HepG2 (cell line): ENCODE results near the gene ZNF687. TPM values are rescaled to one million over a fixed set of nuclear protein-coding genes. Genes with fewer than 3 reads are reported as not detected.
A peak's percentile ranks its signal among the peaks of the same experiment; 100 is the strongest.

ENCODE experiments used
- CCDC6 ChIP-seq: sonication (generic); formaldehyde crosslinking; IDR thresholded peaks from 2 replicates; pipeline ENCODE4 v1.8.1; 2022; ENCODE audit warnings: mild to moderate bottlenecking, missing genetic modification reagents, moderate library complexity
- FOXC1 ChIP-seq: sonication (generic); formaldehyde crosslinking; IDR thresholded peaks from 2 replicates; pipeline ENCODE4 v1.8.0; 2022; ENCODE audit warnings: mild to moderate bottlenecking, missing genetic modification reagents, borderline replicate concordance
- FOXK1 ChIP-seq: sonication (generic); formaldehyde crosslinking; IDR thresholded peaks from 2 replicates; pipeline ENCODE4 v1.4.0; 2020; ENCODE audit warnings: low read depth, missing genetic modification reagents, borderline replicate concordance
- KAT7 ChIP-seq: IDR thresholded peaks from 2 replicates; pipeline ENCODE4 v1.6.1; 2018; ENCODE audit warnings: borderline replicate concordance, missing compliant biosample characterization
- MED8 ChIP-seq: sonication (generic); formaldehyde crosslinking; IDR thresholded peaks from 2 replicates; pipeline ENCODE4 v1.8.1; 2023; ENCODE audit warnings: mild to moderate bottlenecking, missing genetic modification reagents; ENCODE audit not compliant: insufficient replicate concordance
- NFYC ChIP-seq: IDR thresholded peaks from 2 replicates; pipeline ENCODE4 v1.6.1; 2016; ENCODE audit warnings: missing genetic modification reagents, missing compliant biosample characterization
- PRMT3 ChIP-seq: sonication (generic); formaldehyde crosslinking; IDR thresholded peaks from 2 replicates; pipeline ENCODE4 v1.8.1; 2022; ENCODE audit warnings: low read depth, mild to moderate bottlenecking, moderate library complexity, missing genetic modification reagents, borderline replicate concordance
- RFX3 ChIP-seq: IDR thresholded peaks from 2 replicates; pipeline ENCODE4 v1.6.1; 2016; ENCODE audit warnings: missing biosample characterization, missing genetic modification reagents
- SP4 ChIP-seq: sonication (generic); formaldehyde crosslinking; IDR thresholded peaks from 2 replicates; pipeline ENCODE4 v1.8.1; 2023; ENCODE audit warnings: mild to moderate bottlenecking, missing genetic modification reagents
- SP5 ChIP-seq: IDR thresholded peaks from 2 replicates; pipeline ENCODE4 v1.6.1; 2016; ENCODE audit warnings: low read depth, borderline replicate concordance
- SPEN ChIP-seq: sonication (generic); formaldehyde crosslinking; IDR thresholded peaks from 2 replicates; pipeline ENCODE4 v1.5.1; 2020; ENCODE audit warnings: low read depth, mild to moderate bottlenecking, missing genetic modification reagents
- SRF ChIP-seq: IDR thresholded peaks from 2 replicates; pipeline ENCODE4 v1.6.1; 2011; ENCODE audit warnings: mild to moderate bottlenecking, low read depth, low read length, moderate library complexity
- TMF1 ChIP-seq: sonication (generic); formaldehyde crosslinking; IDR thresholded peaks from 2 replicates; pipeline ENCODE4 v1.8.1; 2022; ENCODE audit warnings: low read depth, missing genetic modification reagents
- ZKSCAN1 ChIP-seq: fragments of 150-350 bp; IDR thresholded peaks from 2 replicates; pipeline ENCODE4 v1.6.1; 2014; ENCODE audit warnings: low read length
- ZMYM4 ChIP-seq: sonication (generic); formaldehyde crosslinking; IDR thresholded peaks from 2 replicates; pipeline ENCODE4 v1.8.1; 2023; ENCODE audit warnings: mild to moderate bottlenecking, missing genetic modification reagents
- ZNF30 ChIP-seq: sonication (generic); formaldehyde crosslinking; IDR thresholded peaks from 2 replicates; pipeline ENCODE4 v1.5.0; 2020; ENCODE audit warnings: mild to moderate bottlenecking, missing genetic modification reagents
- ZNF652 ChIP-seq: IDR thresholded peaks from 2 replicates; pipeline ENCODE4 v1.6.1; 2016; ENCODE audit warnings: low read depth, borderline replicate concordance
- ZSCAN21 ChIP-seq: sonication (generic); formaldehyde crosslinking; IDR thresholded peaks from 2 replicates; pipeline ENCODE4 v1.8.0; 2022; ENCODE audit warnings: mild to moderate bottlenecking, missing genetic modification reagents, moderate library complexity, borderline replicate concordance
- polyA plus RNA-seq, 8 experiments: library from polyadenylated mRNA; depleted of rRNA in 3 of 8; stranded (reverse) in 7 of 8; unstranded in 1 of 8; fragments of >200 nt; fragmentation: Illumina TruSeq in 4 of 8; extraction: Trizol in 4 of 8; gene quantifications; 2 replicates each; pipeline versions ENCODE4 v1.2.1 to v1.2.3, GENCODE V29; 2011 to 2016; ENCODE audit warnings: low read depth in 4 of 8, missing spikeins in 1 of 8, mixed read lengths in 1 of 8; ENCODE audit not compliant: insufficient read depth in 1 of 8
- total RNA-seq, 5 experiments: library from RNA; depleted of rRNA; stranded (reverse); fragments of >200 nt; fragmentation: Illumina TruSeq; extraction: Trizol; gene quantifications; 2 replicates each; pipeline ENCODE4 v1.2.3, GENCODE V29; 2016; ENCODE audit warnings: low read depth in 1 of 5
- TF ChIP-seq, protein P1 (sequence below): sonication (generic); formaldehyde crosslinking; IDR thresholded peaks from 2 replicates; pipeline ENCODE4 v1.4.0; 2020; ENCODE audit warnings: missing genetic modification reagents
- TF ChIP-seq, protein P2 (sequence below): sonication (generic); formaldehyde crosslinking; IDR thresholded peaks from 2 replicates; pipeline ENCODE4 v1.5.1; 2020; ENCODE audit warnings: missing genetic modification reagents, mild to moderate bottlenecking, borderline replicate concordance
- TF ChIP-seq, protein P3 (sequence below): IDR thresholded peaks from 2 replicates; pipeline ENCODE4 v1.6.1; 2018; ENCODE audit warnings: missing genetic modification reagents, mild to moderate bottlenecking, missing compliant biosample characterization

Gene ZNF687
- total and polyA plus RNA-seq, 2 of the 13 experiments (the other 11 are each of a cell fraction or from before 2014, with no cell fraction given) = 14.1 to 16.5 TPM

DNA sequence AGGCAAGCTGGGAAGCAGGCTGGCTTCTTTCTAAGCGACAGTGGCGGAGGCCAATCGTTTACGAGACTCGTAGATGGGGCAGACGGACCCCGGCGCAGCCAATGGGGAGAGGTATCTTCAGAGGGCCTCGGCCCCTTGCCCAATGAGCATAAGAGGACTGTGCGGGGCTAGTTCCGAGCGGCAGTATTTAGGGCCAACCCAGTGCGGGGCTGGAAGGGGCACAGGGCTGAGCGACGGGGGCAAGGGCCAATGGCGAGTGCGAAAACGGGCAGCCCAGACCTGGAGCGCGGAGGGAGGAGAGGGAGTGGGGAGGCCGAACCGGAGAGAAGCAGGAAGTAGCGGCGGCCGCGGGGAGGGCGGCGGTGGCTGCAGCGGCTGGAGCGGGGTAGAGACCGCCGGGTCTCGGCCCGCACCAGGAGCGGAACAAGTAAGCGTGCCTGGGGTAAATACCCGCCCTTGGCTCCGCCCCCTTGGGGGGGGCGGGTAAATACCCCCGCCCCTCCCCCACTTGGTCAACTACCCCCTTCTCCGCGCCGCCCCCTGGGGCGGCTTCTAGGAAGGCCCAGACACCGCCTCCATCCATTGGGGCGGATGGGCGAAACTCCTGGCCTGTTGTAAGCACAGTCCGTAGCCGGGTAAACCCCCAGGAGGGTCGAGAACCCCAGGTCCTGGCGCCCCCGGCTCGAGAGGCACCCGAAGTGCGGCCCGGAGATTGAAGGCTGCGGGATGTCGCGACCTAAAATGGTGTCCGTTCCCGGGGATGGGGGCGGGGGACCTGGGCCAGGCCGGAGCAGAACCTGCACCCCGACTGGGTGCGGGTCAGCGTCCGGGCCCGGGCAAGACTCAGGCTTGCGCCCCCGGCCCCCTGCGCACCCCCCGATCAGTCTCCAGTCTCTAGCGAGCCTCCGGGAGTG is at the start of gene ZNF687 (continued):
- TF ChIP-seq, protein P1, sequence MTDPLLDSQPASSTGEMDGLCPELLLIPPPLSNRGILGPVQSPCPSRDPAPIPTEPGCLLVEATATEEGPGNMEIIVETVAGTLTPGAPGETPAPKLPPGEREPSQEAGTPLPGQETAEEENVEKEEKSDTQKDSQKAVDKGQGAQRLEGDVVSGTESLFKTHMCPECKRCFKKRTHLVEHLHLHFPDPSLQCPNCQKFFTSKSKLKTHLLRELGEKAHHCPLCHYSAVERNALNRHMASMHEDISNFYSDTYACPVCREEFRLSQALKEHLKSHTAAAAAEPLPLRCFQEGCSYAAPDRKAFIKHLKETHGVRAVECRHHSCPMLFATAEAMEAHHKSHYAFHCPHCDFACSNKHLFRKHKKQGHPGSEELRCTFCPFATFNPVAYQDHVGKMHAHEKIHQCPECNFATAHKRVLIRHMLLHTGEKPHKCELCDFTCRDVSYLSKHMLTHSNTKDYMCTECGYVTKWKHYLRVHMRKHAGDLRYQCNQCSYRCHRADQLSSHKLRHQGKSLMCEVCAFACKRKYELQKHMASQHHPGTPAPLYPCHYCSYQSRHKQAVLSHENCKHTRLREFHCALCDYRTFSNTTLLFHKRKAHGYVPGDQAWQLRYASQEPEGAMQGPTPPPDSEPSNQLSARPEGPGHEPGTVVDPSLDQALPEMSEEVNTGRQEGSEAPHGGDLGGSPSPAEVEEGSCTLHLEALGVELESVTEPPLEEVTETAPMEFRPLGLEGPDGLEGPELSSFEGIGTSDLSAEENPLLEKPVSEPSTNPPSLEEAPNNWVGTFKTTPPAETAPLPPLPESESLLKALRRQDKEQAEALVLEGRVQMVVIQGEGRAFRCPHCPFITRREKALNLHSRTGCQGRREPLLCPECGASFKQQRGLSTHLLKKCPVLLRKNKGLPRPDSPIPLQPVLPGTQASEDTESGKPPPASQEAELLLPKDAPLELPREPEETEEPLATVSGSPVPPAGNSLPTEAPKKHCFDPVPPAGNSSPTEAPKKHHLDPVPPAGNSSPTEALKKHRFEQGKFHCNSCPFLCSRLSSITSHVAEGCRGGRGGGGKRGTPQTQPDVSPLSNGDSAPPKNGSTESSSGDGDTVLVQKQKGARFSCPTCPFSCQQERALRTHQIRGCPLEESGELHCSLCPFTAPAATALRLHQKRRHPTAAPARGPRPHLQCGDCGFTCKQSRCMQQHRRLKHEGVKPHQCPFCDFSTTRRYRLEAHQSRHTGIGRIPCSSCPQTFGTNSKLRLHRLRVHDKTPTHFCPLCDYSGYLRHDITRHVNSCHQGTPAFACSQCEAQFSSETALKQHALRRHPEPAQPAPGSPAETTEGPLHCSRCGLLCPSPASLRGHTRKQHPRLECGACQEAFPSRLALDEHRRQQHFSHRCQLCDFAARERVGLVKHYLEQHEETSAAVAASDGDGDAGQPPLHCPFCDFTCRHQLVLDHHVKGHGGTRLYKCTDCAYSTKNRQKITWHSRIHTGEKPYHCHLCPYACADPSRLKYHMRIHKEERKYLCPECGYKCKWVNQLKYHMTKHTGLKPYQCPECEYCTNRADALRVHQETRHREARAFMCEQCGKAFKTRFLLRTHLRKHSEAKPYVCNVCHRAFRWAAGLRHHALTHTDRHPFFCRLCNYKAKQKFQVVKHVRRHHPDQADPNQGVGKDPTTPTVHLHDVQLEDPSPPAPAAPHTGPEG (CRISPR knock-in tag) = no peak
- TF ChIP-seq ZNF30 (CRISPR knock-in tag) (no peak), RFX3 (CRISPR knock-in tag) (no peak), PRMT3 (CRISPR knock-in tag) (no peak), SRF (0 out of 2 replicates have a peak, but pooled peaks have one; percentile 0), FOXC1 (CRISPR knock-in tag) (no peak), ZMYM4 (CRISPR knock-in tag) (peak; percentile 55; the same call in 1 of the 2 replicates), NFYC (peak; percentile 100), FOXK1 (CRISPR knock-in tag) (no peak; the same call in 1 of the 2 replicates), ZNF652 (CRISPR knock-in tag) (no peak), MED8 (CRISPR knock-in tag) (peak; percentile 26), KAT7 (peak; percentile 54; the same call in 1 of the 2 replicates), CCDC6 (no peak), ZSCAN21 (CRISPR knock-in tag) (no peak; the same call in 1 of the 2 replicates), SP4 (CRISPR knock-in tag) (peak; percentile 89), ZKSCAN1 (no peak), TMF1 (CRISPR knock-in tag) (no peak), SP5 (peak; percentile 15; the same call in 1 of the 2 replicates), SPEN (CRISPR knock-in tag) (peak; percentile 56; the same call in 1 of the 2 replicates)
- TF ChIP-seq, protein P2, sequence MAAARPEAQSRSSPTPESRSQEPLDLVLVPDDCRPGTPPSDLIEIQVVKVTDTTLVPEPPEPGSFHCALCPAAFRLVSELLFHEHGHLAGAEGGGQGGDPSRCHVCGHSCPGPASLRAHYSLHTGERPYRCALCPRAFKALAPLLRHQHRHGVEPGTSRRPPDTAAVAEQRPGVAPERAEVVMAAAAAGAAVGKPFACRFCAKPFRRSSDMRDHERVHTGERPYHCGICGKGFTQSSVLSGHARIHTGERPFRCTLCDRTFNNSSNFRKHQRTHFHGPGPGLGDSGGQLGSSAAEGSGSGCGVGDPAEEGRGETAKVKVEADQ (CRISPR knock-in tag) = peak; percentile 12; the same call in 1 of the 2 replicates
- TF ChIP-seq, protein P3, sequence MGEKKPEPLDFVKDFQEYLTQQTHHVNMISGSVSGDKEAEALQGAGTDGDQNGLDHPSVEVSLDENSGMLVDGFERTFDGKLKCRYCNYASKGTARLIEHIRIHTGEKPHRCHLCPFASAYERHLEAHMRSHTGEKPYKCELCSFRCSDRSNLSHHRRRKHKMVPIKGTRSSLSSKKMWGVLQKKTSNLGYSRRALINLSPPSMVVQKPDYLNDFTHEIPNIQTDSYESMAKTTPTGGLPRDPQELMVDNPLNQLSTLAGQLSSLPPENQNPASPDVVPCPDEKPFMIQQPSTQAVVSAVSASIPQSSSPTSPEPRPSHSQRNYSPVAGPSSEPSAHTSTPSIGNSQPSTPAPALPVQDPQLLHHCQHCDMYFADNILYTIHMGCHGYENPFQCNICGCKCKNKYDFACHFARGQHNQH = no peak; the same call in 1 of the 2 replicates
